ENCODE measurements around the gene MTURN.

DNA sequence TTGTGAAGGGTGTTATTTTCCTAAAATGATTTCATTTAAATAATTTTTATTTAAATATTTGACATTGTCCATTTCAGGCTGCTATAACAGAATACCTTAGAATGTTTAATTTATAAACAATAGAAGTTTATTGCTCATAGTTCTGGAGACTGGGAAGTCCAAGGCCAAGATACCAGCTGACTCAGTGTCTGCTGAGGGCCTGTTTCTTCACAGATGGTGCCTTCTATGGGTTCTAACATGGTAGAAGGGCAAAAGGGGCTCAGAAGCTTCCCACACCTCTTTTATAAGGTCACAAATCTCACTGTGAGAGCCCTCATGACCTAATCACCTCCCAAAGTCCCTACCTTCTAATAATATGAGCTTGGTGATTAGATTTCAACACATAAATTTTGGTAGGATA is 50.7 kb downstream of the MTURN start:
- no peak for TF ChIP-seq POLR2AphosphoS5 (IDR thresholded peaks at IDR 0.05)
- TF ChIP-seq, protein P1, sequence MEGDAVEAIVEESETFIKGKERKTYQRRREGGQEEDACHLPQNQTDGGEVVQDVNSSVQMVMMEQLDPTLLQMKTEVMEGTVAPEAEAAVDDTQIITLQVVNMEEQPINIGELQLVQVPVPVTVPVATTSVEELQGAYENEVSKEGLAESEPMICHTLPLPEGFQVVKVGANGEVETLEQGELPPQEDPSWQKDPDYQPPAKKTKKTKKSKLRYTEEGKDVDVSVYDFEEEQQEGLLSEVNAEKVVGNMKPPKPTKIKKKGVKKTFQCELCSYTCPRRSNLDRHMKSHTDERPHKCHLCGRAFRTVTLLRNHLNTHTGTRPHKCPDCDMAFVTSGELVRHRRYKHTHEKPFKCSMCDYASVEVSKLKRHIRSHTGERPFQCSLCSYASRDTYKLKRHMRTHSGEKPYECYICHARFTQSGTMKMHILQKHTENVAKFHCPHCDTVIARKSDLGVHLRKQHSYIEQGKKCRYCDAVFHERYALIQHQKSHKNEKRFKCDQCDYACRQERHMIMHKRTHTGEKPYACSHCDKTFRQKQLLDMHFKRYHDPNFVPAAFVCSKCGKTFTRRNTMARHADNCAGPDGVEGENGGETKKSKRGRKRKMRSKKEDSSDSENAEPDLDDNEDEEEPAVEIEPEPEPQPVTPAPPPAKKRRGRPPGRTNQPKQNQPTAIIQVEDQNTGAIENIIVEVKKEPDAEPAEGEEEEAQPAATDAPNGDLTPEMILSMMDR (IDR thresholded peaks at IDR 0.05), result no peak
- no peak for TF ChIP-seq POLR2A (IDR thresholded peaks at IDR 0.05)
- no peak for TF ChIP-seq EP300 (IDR thresholded peaks at IDR 0.05)
